ENCODE data around the gene NT5DC4. TPM values are rescaled to one million over a fixed set of nuclear protein-coding genes. Genes with fewer than 3 reads are reported as not detected.

The NT5DC4 gene
- total RNA-seq, 4 donors from 2014 or later = 0.27 TPM; not detected in 3

GRCh38 chr2:112698834-112699515 lies 21.8 kb upstream of the NT5DC4 start:
- no peak for ATAC-seq
- Histone ChIP-seq H3K4me3 (no peak overlapping the region), H3K27ac (no peak overlapping the region), H3K36me3 (no peaks in the 10 kb centered on the region), H3K4me1 (no peaks in the 10 kb centered on the region), H3K27me3 (no peaks in the 10 kb centered on the region), H3K9me3 (no peaks in the 10 kb centered on the region)
- TF ChIP-seq POLR2AphosphoS5 (IDR thresholded peaks at IDR 0.05) = no peak
- no peak for TF ChIP-seq EP300 (IDR thresholded peaks at IDR 0.05)
- TF ChIP-seq POLR2A (IDR thresholded peaks at IDR 0.05) = no peak
- no peak for TF ChIP-seq CTCF (IDR thresholded peaks at IDR 0.05)
- WGBS, 2 donors (ENCODE audit: low coverage in 1 of 2) = 75 to 83% methylated on average over 3 of the region's 3 CpGs

GRCh38 chr2:112699984-112700667 lies 20.7 kb upstream of the NT5DC4 start:
- Histone ChIP-seq H3K9me3 (no peaks in the 10 kb centered on the region), H3K4me1 (no peaks in the 10 kb centered on the region), H3K36me3 (no peaks in the 10 kb centered on the region), H3K4me3 (no peak overlapping the region), H3K27me3 (no peaks in the 10 kb centered on the region), H3K27ac (no peak overlapping the region)
- TF ChIP-seq EP300 (IDR thresholded peaks at IDR 0.05) = no peak
- TF ChIP-seq CTCF (IDR thresholded peaks at IDR 0.05) = no peak
- TF ChIP-seq POLR2AphosphoS5 (IDR thresholded peaks at IDR 0.05) = no peak
- WGBS, 2 donors (ENCODE audit: low coverage in 1 of 2) = 42 to 58% methylated on average over 2 to 3 of the region's 3 CpGs
- ATAC-seq = no peak

GRCh38 chr2:112701052-112701451 lies 19.8 kb upstream of the NT5DC4 start:
- H3K36me3 ChIP-seq = no peaks in the 10 kb centered on the region
- H3K4me3 ChIP-seq = no peak overlapping the region
- 53 to 82% methylated on average over 4 to 8 of the region's 8 CpGs for WGBS, 2 donors (ENCODE audit: low coverage in 1 of 2)
- H3K27me3 ChIP-seq = no peaks in the 10 kb centered on the region
- no peak for TF ChIP-seq POLR2A (IDR thresholded peaks at IDR 0.05)
- TF ChIP-seq EP300 (IDR thresholded peaks at IDR 0.05) = no peak
- TF ChIP-seq POLR2AphosphoS5 (IDR thresholded peaks at IDR 0.05) = no peak
- no peak for TF ChIP-seq CTCF (IDR thresholded peaks at IDR 0.05)
- no peak for ATAC-seq
- no peak overlapping the region for H3K27ac ChIP-seq
- no peaks in the 10 kb centered on the region for H3K4me1 ChIP-seq
- H3K9me3 ChIP-seq = no peaks in the 10 kb centered on the region

- ATAC-seq = no peak
- no peaks in the 10 kb centered on the region for H3K27me3 ChIP-seq
- no peaks in the 10 kb centered on the region for H3K36me3 ChIP-seq
- TF ChIP-seq CTCF (IDR thresholded peaks at IDR 0.05) = no peak
- no peak for TF ChIP-seq EP300 (IDR thresholded peaks at IDR 0.05)
- TF ChIP-seq POLR2A (IDR thresholded peaks at IDR 0.05) = no peak
- no peak for TF ChIP-seq POLR2AphosphoS5 (IDR thresholded peaks at IDR 0.05)
- no peak overlapping the region for H3K27ac ChIP-seq
- WGBS, 2 donors (ENCODE audit: low coverage in 1 of 2) = 65 to 75% methylated on average over 2 of the region's 2 CpGs
- H3K4me3 ChIP-seq = no peak overlapping the region
- no peaks in the 10 kb centered on the region for H3K9me3 ChIP-seq
- no peaks in the 10 kb centered on the region for H3K4me1 ChIP-seq
These were observed 17.1 kb upstream of the NT5DC4 start for GRCh38 chr2:112703684-112704083.

GRCh38 chr2:112705575-112705974 lies 15.2 kb upstream of the NT5DC4 start:
- no peak for ATAC-seq
- TF ChIP-seq EP300 (IDR thresholded peaks at IDR 0.05) = no peak
- no peak for TF ChIP-seq POLR2AphosphoS5 (IDR thresholded peaks at IDR 0.05)
- Histone ChIP-seq H3K9me3 (no peaks in the 10 kb centered on the region), H3K27ac (no peak overlapping the region), H3K4me3 (no peak overlapping the region), H3K4me1 (no peaks in the 10 kb centered on the region), H3K27me3 (peaks cover 4% of the 10 kb centered on the region), H3K36me3 (no peaks in the 10 kb centered on the region)
- WGBS, 2 donors (ENCODE audit: low coverage in 1 of 2) = 91% methylated on average over 4 of the region's 4 CpGs; no CpG with 5 or more reads in 1 of the 2 donors

All from gastroesophageal sphincter (tissue), 4 donors.